PC-3 (cell line): ENCODE data around the gene NOP53.

Experiments
- EZH2 ChIP-seq: fragments of 300-600 bp; sonication (generic); IDR thresholded peaks from one replicate; pipeline ENCODE4 v1.6.1; 2017; ENCODE audit warnings: antibody characterized with exemption, mild to moderate bottlenecking, low read length; ENCODE audit not compliant: unreplicated experiment
- EZH2phosphoT487 ChIP-seq: fragments of 300-600 bp; sonication (generic); IDR thresholded peaks from 2 replicates; pipeline ENCODE4 v1.6.1; 2018; ENCODE audit warnings: mild to moderate bottlenecking, antibody characterized with exemption, low read length, borderline replicate concordance
- TF ChIP-seq, protein P1 (sequence below): fragments of 300-600 bp; sonication (generic); conservative IDR thresholded peaks from 2 replicates; pipeline ENCODE4 v1.5.1; 2017; ENCODE audit warnings: antibody characterized with exemption, low read depth, mild to moderate bottlenecking, low read length

DNA sequence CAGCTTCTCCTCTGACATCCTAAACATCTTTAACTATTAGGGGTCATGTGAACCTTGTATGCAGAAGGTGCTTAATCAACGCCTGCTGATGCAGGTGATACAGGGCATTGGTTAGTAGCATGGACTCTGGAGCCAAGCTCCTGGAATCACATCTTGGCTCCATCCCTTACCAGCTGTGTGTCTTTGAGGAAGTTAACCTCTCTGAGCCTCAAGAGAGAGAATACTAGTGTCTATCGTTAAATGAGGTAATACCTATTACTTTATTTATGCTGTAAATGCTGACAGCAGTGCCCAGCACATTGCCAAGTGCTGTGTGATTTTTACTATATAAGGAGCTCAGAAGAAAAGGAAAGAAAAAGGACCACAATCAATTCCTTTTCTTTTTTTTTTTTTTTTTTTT lies 22.0 kb downstream of the NOP53 start:
- TF ChIP-seq EZH2phosphoT487: no peak
- no peak for TF ChIP-seq EZH2
- TF ChIP-seq, protein P1, sequence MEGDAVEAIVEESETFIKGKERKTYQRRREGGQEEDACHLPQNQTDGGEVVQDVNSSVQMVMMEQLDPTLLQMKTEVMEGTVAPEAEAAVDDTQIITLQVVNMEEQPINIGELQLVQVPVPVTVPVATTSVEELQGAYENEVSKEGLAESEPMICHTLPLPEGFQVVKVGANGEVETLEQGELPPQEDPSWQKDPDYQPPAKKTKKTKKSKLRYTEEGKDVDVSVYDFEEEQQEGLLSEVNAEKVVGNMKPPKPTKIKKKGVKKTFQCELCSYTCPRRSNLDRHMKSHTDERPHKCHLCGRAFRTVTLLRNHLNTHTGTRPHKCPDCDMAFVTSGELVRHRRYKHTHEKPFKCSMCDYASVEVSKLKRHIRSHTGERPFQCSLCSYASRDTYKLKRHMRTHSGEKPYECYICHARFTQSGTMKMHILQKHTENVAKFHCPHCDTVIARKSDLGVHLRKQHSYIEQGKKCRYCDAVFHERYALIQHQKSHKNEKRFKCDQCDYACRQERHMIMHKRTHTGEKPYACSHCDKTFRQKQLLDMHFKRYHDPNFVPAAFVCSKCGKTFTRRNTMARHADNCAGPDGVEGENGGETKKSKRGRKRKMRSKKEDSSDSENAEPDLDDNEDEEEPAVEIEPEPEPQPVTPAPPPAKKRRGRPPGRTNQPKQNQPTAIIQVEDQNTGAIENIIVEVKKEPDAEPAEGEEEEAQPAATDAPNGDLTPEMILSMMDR: no peak
